HG02981 (cell line): ENCODE measurements around the gene ECHS1.
"Not testable (repeated sequence)": the region's sequence is repeated elsewhere in the genome, so short reads cannot be mapped to it uniquely, and the experiment has no call there.

Experiments used
- ATAC-seq: cut with Tn5 transposase; IDR thresholded peaks from one replicate; pipeline ENCODE4 v1.9.1; 2021; ENCODE audit warnings: mild to moderate bottlenecking, moderate library complexity; ENCODE audit not compliant: unreplicated experiment

Gene ECHS1

GRCh38 chr10:133373174-133374090 is at the start of gene ECHS1:
ECHS1 (minus strand) TSS chr10:133373354; CDS start chr10:133373333, 21 bp downstream.
- ATAC-seq = peak; percentile 97

GRCh38 chr10:133422223-133422806 is 49.2 kb upstream of the ECHS1 start:
- ATAC-seq = no peak

- no peak for ATAC-seq
These were observed 48.4 kb upstream of the ECHS1 start for GRCh38 chr10:133421336-133422222.

GRCh38 chr10:133420579-133420978 is 47.4 kb upstream of the ECHS1 start:
- no peak for ATAC-seq

GRCh38 chr10:133420028-133420427 is 46.9 kb upstream of the ECHS1 start:
- no peak for ATAC-seq

- ATAC-seq = no peak
These were observed 46.2 kb upstream of the ECHS1 start for GRCh38 chr10:133419211-133419950.

- no peak for ATAC-seq
These were observed 45.3 kb upstream of the ECHS1 start for GRCh38 chr10:133418289-133418993.

GRCh38 chr10:133415752-133416151 is 42.6 kb upstream of the ECHS1 start:
- no peak for ATAC-seq

- not testable (repeated sequence) for ATAC-seq
These were observed 41.2 kb upstream of the ECHS1 start for GRCh38 chr10:133414401-133414800.

GRCh38 chr10:133412381-133412711 is 39.2 kb upstream of the ECHS1 start:
- ATAC-seq = no peak

- ATAC-seq = no peak
These were observed 38.6 kb upstream of the ECHS1 start for GRCh38 chr10:133411523-133412380.

- no peak for ATAC-seq
These were observed 32.8 kb upstream of the ECHS1 start for GRCh38 chr10:133405844-133406527.

GRCh38 chr10:133405272-133405671 is 32.1 kb upstream of the ECHS1 start:
- ATAC-seq = no peak

- ATAC-seq = no peak
These were observed 30.6 kb upstream of the ECHS1 start for GRCh38 chr10:133403784-133404183.

- no peak for ATAC-seq
These were observed 30.2 kb upstream of the ECHS1 start for GRCh38 chr10:133403359-133403758.

- no peak for ATAC-seq
These were observed 29.0 kb upstream of the ECHS1 start for GRCh38 chr10:133401981-133402725.

GRCh38 chr10:133401500-133401899 is 28.3 kb upstream of the ECHS1 start:
- no peak for ATAC-seq
